Kidney epithelial cell (primary cell): ENCODE data around the gene ARID3A. TPM values are rescaled to one million over a fixed set of nuclear protein-coding genes. Genes with fewer than 3 reads are reported as not detected.

Experiments
- DNase-seq: peaks from one replicate; pipeline ENCODE4 v3.0.0-alpha.2; 2010; ENCODE audit warnings: low read depth
- H3K27me3 ChIP-seq: 2 replicates; pipeline ENCODE4 v1.6.0; 2011; ENCODE audit warnings: low read length; ENCODE audit not compliant: control insufficient read depth, insufficient read depth
- H3K36me3 ChIP-seq: 2 replicates; pipeline ENCODE4 v1.5.1; 2011; ENCODE audit warnings: low read length; ENCODE audit not compliant: control insufficient read depth, insufficient read depth
- H3K4me3 ChIP-seq: 2 replicates; pipeline ENCODE4 v1.5.1; 2011; ENCODE audit warnings: low read depth, mild to moderate bottlenecking, control low read depth, low read length
- CTCF ChIP-seq: IDR thresholded peaks from 2 replicates; pipeline ENCODE4 v1.5.1; 2011; ENCODE audit warnings: mild to moderate bottlenecking, moderate library complexity, low read length, control low read depth, inconsistent platforms; ENCODE audit not compliant: insufficient read depth, poor library complexity, severe bottlenecking
- total RNA-seq: library from RNA; depleted of rRNA; stranded (reverse); fragments of >200 nt; gene quantifications from 2 replicates; pipeline ENCODE4 v1.2.3, GENCODE V29; 2015

ARID3A gene
- total RNA-seq, 1 donor from 2014 or later, result 27.4 TPM

GRCh38 chr19:917323-918151 is 8.3 kb upstream of the ARID3A start, which contains the start of gene KISS1R:
Gene KISS1R, plus strand, starts transcription at chr19:917333. Its CDS starts 170 bp downstream, at chr19:917503.
- peak within 1 kb of the TSS; percentile 22 for H3K4me3 ChIP-seq
- DNase-seq, result no peak

GRCh38 chr19:918152-918437 is 7.7 kb upstream of the ARID3A start:
- DNase-seq, result no peak
- H3K36me3 ChIP-seq, result no peaks in the 10 kb centered on the region
- H3K27me3 ChIP-seq, result peaks cover 44% of the 10 kb centered on the region
- no peak for TF ChIP-seq CTCF
- H3K4me3 ChIP-seq, result no peak overlapping the region

More at GRCh38 chr19:917323-918151, 8.3 kb upstream of the ARID3A start, which contains the start of gene KISS1R:
- H3K27me3 ChIP-seq, result peaks cover 44% of the 10 kb centered on the region
- TF ChIP-seq CTCF, result peak; percentile 37
- H3K36me3 ChIP-seq, result no peaks in the 10 kb centered on the region

- Histone ChIP-seq H3K36me3 (no peaks in the 10 kb centered on the region), H3K27me3 (peaks cover 44% of the 10 kb centered on the region), H3K4me3 (no peak overlapping the region)
- TF ChIP-seq CTCF, result no peak
- DNase-seq, result no peak
Measured at GRCh38 chr19:918481-919198, 7.2 kb upstream of the ARID3A start.

GRCh38 chr19:919199-920050 is 6.4 kb upstream of the ARID3A start:
- Histone ChIP-seq H3K4me3 (no peak overlapping the region), H3K36me3 (no peaks in the 10 kb centered on the region), H3K27me3 (peaks cover 44% of the 10 kb centered on the region)
- no peak for TF ChIP-seq CTCF
- DNase-seq, result no peak

- no peaks in the 10 kb centered on the region for H3K36me3 ChIP-seq
- H3K4me3 ChIP-seq, result no peak overlapping the region
- H3K27me3 ChIP-seq, result peaks cover 44% of the 10 kb centered on the region
- DNase-seq, result no peak
- no peak for TF ChIP-seq CTCF
Measured at GRCh38 chr19:920051-920864, 5.6 kb upstream of the ARID3A start.
